AG09309 (cell line): ENCODE results near the gene B4GALT5.

ENCODE experiments used
- DNase-seq: peaks from one replicate; pipeline ENCODE4 v3.0.0-alpha.2; 2010; ENCODE audit warnings: low read depth
- H3K4me3 ChIP-seq: 2 replicates; pipeline ENCODE4 v1.5.1; 2011; ENCODE audit warnings: mild to moderate bottlenecking, low read depth, low read length, moderate library complexity; ENCODE audit not compliant: control insufficient read depth
- CTCF ChIP-seq: IDR thresholded peaks from 2 replicates; pipeline ENCODE4 v1.5.1; 2011; ENCODE audit warnings: mild to moderate bottlenecking, low read depth, low read length, inconsistent platforms; ENCODE audit not compliant: insufficient read depth, control insufficient read depth; ENCODE audit errors: missing control alignments

B4GALT5 gene

GRCh38 chr20:49660912-49661311 lies 52.8 kb downstream of the B4GALT5 start:
- TF ChIP-seq CTCF = no peak
- no peak for DNase-seq

GRCh38 chr20:49659056-49659455 lies 54.6 kb downstream of the B4GALT5 start:
- no peak for DNase-seq
- H3K4me3 ChIP-seq = no peak overlapping the region
- TF ChIP-seq CTCF = no peak

More at GRCh38 chr20:49660912-49661311, 52.8 kb downstream of the B4GALT5 start:
- H3K4me3 ChIP-seq = no peak overlapping the region

GRCh38 chr20:49658508-49658907 lies 55.2 kb downstream of the B4GALT5 start:
- no peak overlapping the region for H3K4me3 ChIP-seq
- DNase-seq = no peak
- TF ChIP-seq CTCF = no peak

GRCh38 chr20:49657118-49657901 lies 56.4 kb downstream of the B4GALT5 start:
- TF ChIP-seq CTCF = no peak
- peak; percentile 81 for DNase-seq
- no peak overlapping the region for H3K4me3 ChIP-seq

- TF ChIP-seq CTCF = no peak
- no peak overlapping the region for H3K4me3 ChIP-seq
- DNase-seq = no peak
These were observed 57.4 kb downstream of the B4GALT5 start for GRCh38 chr20:49656304-49656703.

GRCh38 chr20:49653925-49654434 lies 59.7 kb downstream of the B4GALT5 start:
- no peak for TF ChIP-seq CTCF
- no peak for DNase-seq
- H3K4me3 ChIP-seq = no peak overlapping the region
